HG02981 (cell line): Measurements from ENCODE around the gene KIAA2012.

Source experiments
- ATAC-seq: cut with Tn5 transposase; IDR thresholded peaks from one replicate; pipeline ENCODE4 v1.9.1; 2021; ENCODE audit warnings: mild to moderate bottlenecking, moderate library complexity; ENCODE audit not compliant: unreplicated experiment

KIAA2012 gene

GRCh38 chr2:202042444-202042843 lies 30.6 kb upstream of the KIAA2012 start:
- no peak for ATAC-seq

GRCh38 chr2:202043475-202043874 lies 29.6 kb upstream of the KIAA2012 start:
- ATAC-seq, result no peak

- no peak for ATAC-seq
Observed at GRCh38 chr2:202044777-202045176, 28.3 kb upstream of the KIAA2012 start.

- ATAC-seq, result no peak
Observed at GRCh38 chr2:202046572-202046971, 26.5 kb upstream of the KIAA2012 start.

- no peak for ATAC-seq
Observed at GRCh38 chr2:202049092-202049728, 23.8 kb upstream of the KIAA2012 start.

GRCh38 chr2:202049840-202050239 lies 23.2 kb upstream of the KIAA2012 start:
- no peak for ATAC-seq

- no peak for ATAC-seq
Observed at GRCh38 chr2:202050652-202051051, 22.4 kb upstream of the KIAA2012 start.

GRCh38 chr2:202051499-202052161 lies 21.4 kb upstream of the KIAA2012 start:
- ATAC-seq, result no peak

GRCh38 chr2:202052235-202052634 lies 20.8 kb upstream of the KIAA2012 start:
- no peak for ATAC-seq

GRCh38 chr2:202054679-202055078 lies 18.4 kb upstream of the KIAA2012 start:
- no peak for ATAC-seq

- no peak for ATAC-seq
Observed at GRCh38 chr2:202056611-202057010, 16.4 kb upstream of the KIAA2012 start.

GRCh38 chr2:202060218-202060617 lies 12.8 kb upstream of the KIAA2012 start:
- no peak for ATAC-seq

- ATAC-seq, result no peak
Observed at GRCh38 chr2:202061695-202062094, 11.4 kb upstream of the KIAA2012 start.

GRCh38 chr2:202064171-202064880 lies 8.7 kb upstream of the KIAA2012 start:
- ATAC-seq, result no peak

- no peak for ATAC-seq
Observed at GRCh38 chr2:202064881-202065230, 8.2 kb upstream of the KIAA2012 start.

GRCh38 chr2:202065876-202066275 lies 7.2 kb upstream of the KIAA2012 start:
- no peak for ATAC-seq

GRCh38 chr2:202066875-202067274 lies 6.2 kb upstream of the KIAA2012 start:
- ATAC-seq, result no peak

- ATAC-seq, result no peak
Observed at GRCh38 chr2:202067589-202067988, 5.5 kb upstream of the KIAA2012 start.

GRCh38 chr2:202069170-202070067 lies 3.6 kb upstream of the KIAA2012 start:
- ATAC-seq, result no peak

GRCh38 chr2:202071107-202071506 lies 1.9 kb upstream of the KIAA2012 start:
- no peak for ATAC-seq

GRCh38 chr2:202072226-202072625 lies 829 bp upstream of the KIAA2012 start:
- ATAC-seq, result no peak
